ENCODE results near the gene CFAP299. TPM values are rescaled to one million over a fixed set of nuclear protein-coding genes. Genes with fewer than 3 reads are reported as not detected.
A peak's percentile ranks its signal among the peaks of the same experiment; 100 is the strongest.
"Not testable (repeated sequence)": the region's sequence is repeated elsewhere in the genome, so short reads cannot be mapped to it uniquely, and the experiment has no call there.

Gene CFAP299
- total and polyA plus RNA-seq, 3 experiments from 2014 or later, result not detected

DNA sequence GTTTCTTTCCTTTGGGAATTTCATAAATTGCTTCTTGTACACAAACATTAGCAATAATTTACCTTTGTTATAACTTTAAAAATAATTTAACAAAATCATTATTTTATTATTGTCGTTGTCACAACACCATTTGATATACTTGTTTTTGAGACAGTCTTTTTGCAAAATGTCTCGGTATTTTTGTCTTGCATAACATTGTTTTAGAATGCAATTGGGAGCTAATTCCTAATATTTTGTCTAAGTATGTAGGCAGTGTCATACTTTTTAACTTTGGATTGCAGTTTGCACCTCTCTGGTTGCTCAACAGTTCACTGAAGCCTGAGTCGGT, 340 bp upstream of the CFAP299 start:
- peaks cover 5% of the 10 kb centered on the region for H3K27me3 ChIP-seq (ENCODE audit: insufficient read depth, low read length, poor library complexity, severe bottlenecking)
- H3K36me3 Mint-ChIP-seq, result peaks cover 0 to 3% (median 0%) of the 10 kb centered on the region in 3 donors
- DNase-seq, result no peak
- H3K27me3 Mint-ChIP-seq, result peaks cover 19 to 46% of the 10 kb centered on the region in 2 donors
- H3K9me3 Mint-ChIP-seq, result no peaks in the 10 kb centered on the region
- peak overlapping the region; percentile 62 for H3K4me3 ChIP-seq (ENCODE audit: low read length)
- H3K9me3 ChIP-seq (ENCODE audit: low read length), result no peaks in the 10 kb centered on the region
- no peak overlapping the region for H3K27ac ChIP-seq (ENCODE audit: low read depth, low read length)
- peaks cover 8 to 13% (median 12%) of the 10 kb centered on the region in 3 donors for H3K4me1 Mint-ChIP-seq
- POLR2A ChIA-PET, result no interaction called here
- no peaks in the 10 kb centered on the region for H3K36me3 ChIP-seq (ENCODE audit: insufficient read depth, low read length)
- CTCF ChIA-PET, result no interaction called here
- H3K4me3 Mint-ChIP-seq, result peak overlapping the region in 6 of 7 donors; percentile 67 to 82 (median 74)
- H3K27ac Mint-ChIP-seq, result no peak overlapping the region
- H3K4me1 ChIP-seq (ENCODE audit: insufficient read depth, low read length), result peaks cover 11% of the 10 kb centered on the region

DNA sequence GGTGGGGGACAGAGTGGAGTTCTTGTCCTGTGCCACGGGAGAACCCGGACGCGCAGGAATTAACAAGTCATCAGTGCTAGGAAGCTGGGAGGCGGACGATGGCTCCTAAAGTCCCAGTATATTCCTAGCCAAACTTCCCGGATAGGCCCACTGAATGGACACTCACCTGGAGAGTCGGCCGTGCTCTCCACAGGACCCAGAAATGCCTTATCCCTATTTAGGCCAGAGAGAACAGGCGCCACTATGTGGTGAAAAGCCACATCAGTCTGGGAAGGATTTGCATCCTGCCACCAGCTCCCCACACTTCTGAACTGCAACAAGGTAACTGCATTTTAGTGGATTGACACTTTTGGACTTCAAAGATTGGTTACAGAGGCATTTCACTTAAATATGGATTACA, 1.1 kb downstream of the CFAP299 start:
- peaks cover 8 to 13% (median 12%) of the 10 kb centered on the region in 3 donors for H3K4me1 Mint-ChIP-seq
- peaks cover 11% of the 10 kb centered on the region for H3K4me1 ChIP-seq (ENCODE audit: insufficient read depth, low read length)
- H3K36me3 Mint-ChIP-seq, result peaks cover 0 to 4% (median 0%) of the 10 kb centered on the region in 3 donors
- no peak for DNase-seq
- H3K27ac Mint-ChIP-seq, result no peak overlapping the region
- no peaks in the 10 kb centered on the region for H3K36me3 ChIP-seq (ENCODE audit: insufficient read depth, low read length)
- peak overlapping the region in 4 of 7 donors; percentile 6 to 75 (median 60) for H3K4me3 Mint-ChIP-seq
- H3K9me3 ChIP-seq (ENCODE audit: low read length), result no peaks in the 10 kb centered on the region
- CTCF ChIA-PET, result no interaction called here
- peak overlapping the region; percentile 62 for H3K4me3 ChIP-seq (ENCODE audit: low read length)
- H3K27me3 ChIP-seq (ENCODE audit: insufficient read depth, low read length, poor library complexity, severe bottlenecking), result peaks cover 5% of the 10 kb centered on the region
- POLR2A ChIA-PET, result no interaction called here
- H3K9me3 Mint-ChIP-seq, result peaks cover 0 to 3% (median 2%) of the 10 kb centered on the region in 5 donors
- H3K27me3 Mint-ChIP-seq, result peaks cover 21 to 47% of the 10 kb centered on the region in 2 donors
- H3K27ac ChIP-seq (ENCODE audit: low read depth, low read length), result no peak overlapping the region

- peaks cover 5% of the 10 kb centered on the region for H3K27me3 ChIP-seq (ENCODE audit: insufficient read depth, low read length, poor library complexity, severe bottlenecking)
- Mint-ChIP-seq H3K9me3 (peaks cover 17 to 33% (median 22%) of the 10 kb centered on the region in 5 donors), H3K27ac (no peak overlapping the region), H3K27me3 (peaks cover 20 to 37% of the 10 kb centered on the region in 2 donors), H3K36me3 (peaks cover 0 to 4% (median 0%) of the 10 kb centered on the region in 3 donors), H3K4me1 (peaks cover 10 to 13% (median 12%) of the 10 kb centered on the region in 3 donors), H3K4me3 (no peak overlapping the region)
- H3K4me1 ChIP-seq (ENCODE audit: insufficient read depth, low read length), result peaks cover 11% of the 10 kb centered on the region
- no peaks in the 10 kb centered on the region for H3K36me3 ChIP-seq (ENCODE audit: insufficient read depth, low read length)
- H3K27ac ChIP-seq (ENCODE audit: low read depth, low read length), result no peak overlapping the region
- DNase-seq, result no peak
- ChIA-PET POLR2A (no interaction called here), CTCF (no interaction called here)
- no peak overlapping the region for H3K4me3 ChIP-seq (ENCODE audit: low read length)
- H3K9me3 ChIP-seq (ENCODE audit: low read length), result peaks cover 3% of the 10 kb centered on the region
Observed at GRCh38 chr4:80340036-80340435, 4.5 kb downstream of the CFAP299 start.

- CTCF ChIA-PET, result not testable (repeated sequence)
Observed at GRCh38 chr4:80342684-80343083, 7.2 kb downstream of the CFAP299 start.

GRCh38 chr4:80343887-80344286, 8.4 kb downstream of the CFAP299 start:
- Histone ChIP-seq H3K4me1 (ENCODE audit: insufficient read depth, low read length) (no peaks in the 10 kb centered on the region), H3K4me3 (ENCODE audit: low read length) (no peak overlapping the region), H3K27me3 (ENCODE audit: insufficient read depth, low read length, poor library complexity, severe bottlenecking) (no peaks in the 10 kb centered on the region), H3K9me3 (ENCODE audit: low read length) (peaks cover 3% of the 10 kb centered on the region), H3K36me3 (ENCODE audit: insufficient read depth, low read length) (no peaks in the 10 kb centered on the region), H3K27ac (ENCODE audit: low read depth, low read length) (no peak overlapping the region)
- H3K27me3 Mint-ChIP-seq, result peaks cover 14 to 45% of the 10 kb centered on the region in 2 donors
- H3K4me1 Mint-ChIP-seq, result peaks cover 0 to 2% (median 0%) of the 10 kb centered on the region in 3 donors
- no peak overlapping the region for H3K27ac Mint-ChIP-seq
- POLR2A ChIA-PET, result no interaction called here
- peaks cover 0 to 4% (median 0%) of the 10 kb centered on the region in 3 donors for H3K36me3 Mint-ChIP-seq
- no peak overlapping the region for H3K4me3 Mint-ChIP-seq
- CTCF ChIA-PET, result no interaction called here
- peak in 1 of 5 donors; percentile 47 for DNase-seq
- peaks cover 20 to 36% (median 27%) of the 10 kb centered on the region in 5 donors for H3K9me3 Mint-ChIP-seq

More at GRCh38 chr4:80342684-80343083, 7.2 kb downstream of the CFAP299 start:
- Mint-ChIP-seq H3K27me3 (peaks cover 14 to 42% of the 10 kb centered on the region in 2 donors), H3K9me3 (peaks cover 20 to 36% (median 27%) of the 10 kb centered on the region in 5 donors)
- H3K36me3 ChIP-seq (ENCODE audit: insufficient read depth, low read length); H3K27ac ChIP-seq (ENCODE audit: low read depth, low read length); H3K4me3 ChIP-seq (ENCODE audit: low read length); POLR2A ChIA-PET; H3K36me3 Mint-ChIP-seq; DNase-seq; H3K4me1 Mint-ChIP-seq; H3K4me3 Mint-ChIP-seq; H3K27me3 ChIP-seq (ENCODE audit: insufficient read depth, low read length, poor library complexity, severe bottlenecking); H3K9me3 ChIP-seq (ENCODE audit: low read length); H3K27ac Mint-ChIP-seq; H3K4me1 ChIP-seq (ENCODE audit: insufficient read depth, low read length): not testable (repeated sequence)

DNA sequence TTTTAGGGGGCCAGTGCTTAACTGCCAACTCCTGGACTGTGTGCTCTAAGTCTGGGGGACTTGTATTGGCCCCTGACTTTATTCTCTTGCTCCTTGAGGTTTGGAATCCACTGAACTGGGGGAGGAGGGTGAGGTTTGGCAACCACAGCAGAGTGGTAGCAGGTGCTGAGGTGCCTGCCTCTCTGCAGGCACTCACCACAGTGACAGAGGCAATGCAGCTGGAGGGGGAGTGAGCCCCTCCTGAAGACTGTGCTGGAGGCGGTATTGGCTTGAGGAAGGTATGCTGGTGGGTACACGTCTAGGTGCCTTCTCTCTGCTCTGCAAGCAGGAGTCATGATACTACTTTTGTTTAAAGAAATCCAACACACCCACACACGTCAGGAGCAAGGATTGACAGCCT, 24.6 kb downstream of the CFAP299 start:
- no peak overlapping the region for H3K4me3 Mint-ChIP-seq
- peaks cover 14 to 37% of the 10 kb centered on the region in 2 donors for H3K27me3 Mint-ChIP-seq
- ChIA-PET POLR2A (no interaction called here), CTCF (interaction anchor here (1.3 to 1.6 kb wide), 2 partner anchors 679 to 680 kb away, joined by 3 to 5 read pairs; no protein-coding TSS in a partner anchor)
- no peak overlapping the region for H3K27ac ChIP-seq (ENCODE audit: low read depth, low read length)
- H3K4me3 ChIP-seq (ENCODE audit: low read length), result no peak overlapping the region
- peak in 1 of 5 donors; percentile 24 for DNase-seq
- no peaks in the 10 kb centered on the region for H3K9me3 ChIP-seq (ENCODE audit: low read length)
- no peaks in the 10 kb centered on the region for H3K4me1 Mint-ChIP-seq
- H3K4me1 ChIP-seq (ENCODE audit: insufficient read depth, low read length), result no peaks in the 10 kb centered on the region
- no peaks in the 10 kb centered on the region for H3K36me3 ChIP-seq (ENCODE audit: insufficient read depth, low read length)
- peaks cover 8% of the 10 kb centered on the region for H3K27me3 ChIP-seq (ENCODE audit: insufficient read depth, low read length, poor library complexity, severe bottlenecking)
- H3K9me3 Mint-ChIP-seq, result no peaks in the 10 kb centered on the region
- no peak overlapping the region for H3K27ac Mint-ChIP-seq
- no peaks in the 10 kb centered on the region for H3K36me3 Mint-ChIP-seq

- Histone ChIP-seq H3K36me3 (ENCODE audit: insufficient read depth, low read length) (no peaks in the 10 kb centered on the region), H3K4me3 (ENCODE audit: low read length) (no peak overlapping the region), H3K27ac (ENCODE audit: low read depth, low read length) (no peak overlapping the region), H3K4me1 (ENCODE audit: insufficient read depth, low read length) (no peaks in the 10 kb centered on the region), H3K9me3 (ENCODE audit: low read length) (no peaks in the 10 kb centered on the region), H3K27me3 (ENCODE audit: insufficient read depth, low read length, poor library complexity, severe bottlenecking) (peaks cover 8% of the 10 kb centered on the region)
- DNase-seq, result no peak
- Mint-ChIP-seq H3K9me3 (no peaks in the 10 kb centered on the region), H3K36me3 (no peaks in the 10 kb centered on the region), H3K27me3 (peaks cover 14 to 37% of the 10 kb centered on the region in 2 donors), H3K27ac (no peak overlapping the region), H3K4me3 (no peak overlapping the region), H3K4me1 (no peaks in the 10 kb centered on the region)
- ChIA-PET POLR2A (no interaction called here), CTCF (interaction anchor here (0.7 to 1.3 kb wide), 3 partner anchors 78 to 694 kb away, joined by 3 read pairs; no protein-coding TSS in a partner anchor)
Observed at GRCh38 chr4:80360900-80361299, 25.4 kb downstream of the CFAP299 start.

- H3K4me1 Mint-ChIP-seq, result peaks cover 4 to 5% (median 5%) of the 10 kb centered on the region in 3 donors
- POLR2A ChIA-PET, result no interaction called here
- peak in 2 of 5 donors; percentile 12 to 16 for DNase-seq
- H3K27ac Mint-ChIP-seq, result no peak overlapping the region
- peaks cover 8% of the 10 kb centered on the region for H3K27me3 ChIP-seq (ENCODE audit: insufficient read depth, low read length, poor library complexity, severe bottlenecking)
- H3K27ac ChIP-seq (ENCODE audit: low read depth, low read length), result no peak overlapping the region
- peaks cover 14 to 37% of the 10 kb centered on the region in 2 donors for H3K27me3 Mint-ChIP-seq
- H3K36me3 ChIP-seq (ENCODE audit: insufficient read depth, low read length), result no peaks in the 10 kb centered on the region
- H3K9me3 ChIP-seq (ENCODE audit: low read length), result no peaks in the 10 kb centered on the region
- H3K4me1 ChIP-seq (ENCODE audit: insufficient read depth, low read length), result peaks cover 5% of the 10 kb centered on the region
- H3K4me3 ChIP-seq (ENCODE audit: low read length), result no peak overlapping the region
- H3K36me3 Mint-ChIP-seq, result no peaks in the 10 kb centered on the region
- H3K9me3 Mint-ChIP-seq, result no peaks in the 10 kb centered on the region
- CTCF ChIA-PET, result interaction anchor here (0.7 to 1.7 kb wide), 6 partner anchors 34 to 990 kb away, joined by 3 to 21 read pairs (median 3); no protein-coding TSS in a partner anchor
- no peak overlapping the region for H3K4me3 Mint-ChIP-seq
Observed at GRCh38 chr4:80361329-80361900, 25.9 kb downstream of the CFAP299 start.

Data from CD8-positive, alpha-beta memory T cell (primary cell).